ENCODE measurements around the gene THAP2.

DNA sequence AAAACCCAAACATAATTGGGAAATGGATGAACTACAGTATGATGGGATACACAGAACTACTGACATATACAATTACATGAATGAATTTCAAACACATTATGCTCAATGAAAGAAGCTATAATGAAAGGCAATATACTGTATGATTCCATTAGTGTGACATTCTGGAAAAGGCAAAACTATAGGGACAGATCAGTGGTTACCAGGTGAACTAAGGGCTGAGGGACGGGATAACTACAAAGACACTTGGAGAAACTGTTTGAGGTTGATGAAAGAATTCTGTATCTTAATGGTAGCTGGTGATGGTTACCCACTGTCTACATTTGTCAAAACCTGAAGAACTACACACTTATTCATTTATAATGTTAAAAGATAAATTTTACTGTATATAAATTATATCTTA, 8.2 kb upstream of the THAP2 start:
- TF ChIP-seq, protein P1, sequence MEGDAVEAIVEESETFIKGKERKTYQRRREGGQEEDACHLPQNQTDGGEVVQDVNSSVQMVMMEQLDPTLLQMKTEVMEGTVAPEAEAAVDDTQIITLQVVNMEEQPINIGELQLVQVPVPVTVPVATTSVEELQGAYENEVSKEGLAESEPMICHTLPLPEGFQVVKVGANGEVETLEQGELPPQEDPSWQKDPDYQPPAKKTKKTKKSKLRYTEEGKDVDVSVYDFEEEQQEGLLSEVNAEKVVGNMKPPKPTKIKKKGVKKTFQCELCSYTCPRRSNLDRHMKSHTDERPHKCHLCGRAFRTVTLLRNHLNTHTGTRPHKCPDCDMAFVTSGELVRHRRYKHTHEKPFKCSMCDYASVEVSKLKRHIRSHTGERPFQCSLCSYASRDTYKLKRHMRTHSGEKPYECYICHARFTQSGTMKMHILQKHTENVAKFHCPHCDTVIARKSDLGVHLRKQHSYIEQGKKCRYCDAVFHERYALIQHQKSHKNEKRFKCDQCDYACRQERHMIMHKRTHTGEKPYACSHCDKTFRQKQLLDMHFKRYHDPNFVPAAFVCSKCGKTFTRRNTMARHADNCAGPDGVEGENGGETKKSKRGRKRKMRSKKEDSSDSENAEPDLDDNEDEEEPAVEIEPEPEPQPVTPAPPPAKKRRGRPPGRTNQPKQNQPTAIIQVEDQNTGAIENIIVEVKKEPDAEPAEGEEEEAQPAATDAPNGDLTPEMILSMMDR (conservative IDR thresholded peaks at IDR 0.05 in 1 of 2, IDR thresholded peaks at IDR 0.05 in 1 of 2; ENCODE audit: extremely low read depth in 1 of 2, insufficient read depth in 1 of 2, low read depth in 1 of 2, low read length in 2 of 2) = no peak
- no peak for TF ChIP-seq EZH2 (IDR thresholded peaks at IDR 0.05; ENCODE audit: borderline replicate concordance, low read length)
